Tibial artery (tissue), 4 donors: ENCODE data around the gene EPHB2.

Experiments used
- DNase-seq, 2 donors: peaks; one replicate each; pipeline ENCODE4 v3.0.0-alpha.2; 2019
- H3K27ac ChIP-seq, 2 donors: fragments of 200-600 bp; sonication (generic) in 1 of 2; 1 replicate in 1 of 2; 2 replicates in 1 of 2; pipeline ENCODE4 v1.5.1; 2018 to 2019; ENCODE audit warnings: mild to moderate bottlenecking in 1 of 2
- H3K27me3 ChIP-seq, 2 donors: fragments of 200-600 bp; sonication (generic) in 1 of 2; one replicate each; pipeline versions ENCODE4 v1.5.1 to v1.6.0; 2016 to 2019
- H3K36me3 ChIP-seq, 3 donors: fragments of 200-600 bp; sonication (generic) in 2 of 3; one replicate each; pipeline ENCODE4 v1.5.1; 2016 to 2019; ENCODE audit warnings: mild to moderate bottlenecking in 2 of 3
- H3K4me1 ChIP-seq, 4 donors: fragments of 200-600 bp; sonication (generic) in 2 of 4; 1 replicate in 3 of 4; 2 replicates in 1 of 4; pipeline ENCODE4 v1.5.1; 2016 to 2019
- H3K4me3 ChIP-seq, 2 donors: fragments of 200-600 bp; sonication (generic) in 1 of 2; 1 replicate in 1 of 2; 2 replicates in 1 of 2; pipeline ENCODE4 v1.5.1; 2018 to 2019; ENCODE audit warnings: mild to moderate bottlenecking in 2 of 2
- H3K9me3 ChIP-seq, 3 donors: fragments of 200-600 bp; sonication (generic) in 1 of 3; one replicate each; pipeline ENCODE4 v1.5.1; 2016 to 2019
- intact Hi-C: fragments of 100-400 bp; cut with DNase I; formaldehyde crosslinking; loops from one replicate; pipeline ENCODE4 v1.15.0; 2023; ENCODE audit warnings: low total_unique reads
- TF ChIP-seq, protein P1 (sequence below), 2 experiments: fragments of 200-600 bp in 1 of 2; fragments of 450-650 bp in 1 of 2; IDR thresholded peaks; one replicate each; pipeline ENCODE4 v1.5.1; 2017 to 2019; ENCODE audit warnings: antibody characterized with exemption in 2 of 2, mild to moderate bottlenecking in 1 of 2, moderate library complexity in 1 of 2

The EPHB2 gene

GRCh38 chr1:22883406-22883805, 172.8 kb downstream of the EPHB2 start:
- peaks cover 0 to 28% of the 10 kb centered on the region in 2 donors for H3K27me3 ChIP-seq
- no peak for DNase-seq
- H3K9me3 ChIP-seq, result no peaks in the 10 kb centered on the region
- TF ChIP-seq, protein P1, sequence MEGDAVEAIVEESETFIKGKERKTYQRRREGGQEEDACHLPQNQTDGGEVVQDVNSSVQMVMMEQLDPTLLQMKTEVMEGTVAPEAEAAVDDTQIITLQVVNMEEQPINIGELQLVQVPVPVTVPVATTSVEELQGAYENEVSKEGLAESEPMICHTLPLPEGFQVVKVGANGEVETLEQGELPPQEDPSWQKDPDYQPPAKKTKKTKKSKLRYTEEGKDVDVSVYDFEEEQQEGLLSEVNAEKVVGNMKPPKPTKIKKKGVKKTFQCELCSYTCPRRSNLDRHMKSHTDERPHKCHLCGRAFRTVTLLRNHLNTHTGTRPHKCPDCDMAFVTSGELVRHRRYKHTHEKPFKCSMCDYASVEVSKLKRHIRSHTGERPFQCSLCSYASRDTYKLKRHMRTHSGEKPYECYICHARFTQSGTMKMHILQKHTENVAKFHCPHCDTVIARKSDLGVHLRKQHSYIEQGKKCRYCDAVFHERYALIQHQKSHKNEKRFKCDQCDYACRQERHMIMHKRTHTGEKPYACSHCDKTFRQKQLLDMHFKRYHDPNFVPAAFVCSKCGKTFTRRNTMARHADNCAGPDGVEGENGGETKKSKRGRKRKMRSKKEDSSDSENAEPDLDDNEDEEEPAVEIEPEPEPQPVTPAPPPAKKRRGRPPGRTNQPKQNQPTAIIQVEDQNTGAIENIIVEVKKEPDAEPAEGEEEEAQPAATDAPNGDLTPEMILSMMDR (IDR thresholded peaks at IDR 0.05), result no peak
- no peak overlapping the region for H3K4me3 ChIP-seq
- H3K27ac ChIP-seq, result no peak overlapping the region
- no peaks in the 10 kb centered on the region for H3K36me3 ChIP-seq
- H3K4me1 ChIP-seq, result no peaks in the 10 kb centered on the region
- intact Hi-C loops, result loop anchor here (10.0 kb wide), 1 partner anchor 179 kb away; no protein-coding TSS in a partner anchor

DNA sequence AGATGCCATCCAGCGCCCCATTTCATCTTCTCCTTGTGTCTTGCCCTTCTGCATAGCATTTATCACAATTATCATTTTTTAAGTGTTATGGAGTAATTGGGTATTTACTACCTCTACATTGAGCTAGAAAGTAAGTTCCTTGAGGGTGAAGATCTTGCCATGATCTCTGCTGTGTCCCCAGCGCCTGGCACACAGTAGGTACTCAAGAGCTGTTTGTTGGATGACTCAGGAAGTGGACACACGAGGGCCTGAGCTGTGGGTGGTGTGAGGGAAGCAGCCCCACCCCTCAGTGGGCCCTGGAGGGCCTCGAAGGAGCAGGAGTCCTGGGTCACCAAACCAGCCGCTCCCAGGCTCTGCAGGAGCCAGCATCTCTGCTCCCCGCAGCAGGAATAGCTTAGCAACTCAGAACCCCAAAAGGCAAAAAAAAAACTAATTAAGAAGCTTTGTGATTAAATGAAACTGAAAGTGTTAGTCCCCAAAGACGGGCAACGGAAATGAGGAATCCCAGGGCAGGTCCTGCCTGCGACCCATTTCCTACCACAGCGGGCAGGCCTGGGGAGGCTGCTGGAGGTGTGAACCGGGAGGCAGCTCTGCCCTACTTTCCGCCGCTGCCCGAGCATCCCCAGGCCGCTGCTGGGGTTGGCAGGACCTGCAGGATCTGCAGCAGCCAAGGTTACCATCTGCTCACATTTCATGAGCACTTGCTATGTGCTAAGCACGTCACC, 174.3 kb downstream of the EPHB2 start:
- H3K27ac ChIP-seq, result no peak overlapping the region

DNA sequence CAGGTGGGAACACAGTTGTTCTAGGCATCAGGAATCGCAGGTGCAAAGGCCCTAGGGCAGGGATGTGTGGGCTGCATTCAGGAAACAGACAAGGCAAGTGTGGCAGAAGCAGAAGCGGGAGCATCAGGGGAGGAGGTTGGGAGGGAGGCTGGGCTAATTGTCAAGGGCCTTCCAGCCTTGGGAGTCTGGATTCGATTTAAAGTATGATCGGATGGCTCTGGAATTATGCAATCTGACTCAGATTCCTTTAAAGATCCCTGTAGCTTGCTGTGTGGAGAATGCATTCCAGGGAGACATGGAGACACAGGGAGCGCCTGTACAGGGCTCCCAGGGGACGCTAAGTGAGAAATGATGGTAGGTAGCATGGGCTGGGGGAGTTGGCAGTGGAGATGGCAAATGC, 175.6 kb downstream of the EPHB2 start:
- H3K27me3 ChIP-seq, result peaks cover 0 to 23% of the 10 kb centered on the region in 2 donors
- no peak for DNase-seq
- H3K9me3 ChIP-seq, result no peaks in the 10 kb centered on the region
- no peak overlapping the region for H3K27ac ChIP-seq
- TF ChIP-seq, protein P1 (IDR thresholded peaks at IDR 0.05), result no peak
- intact Hi-C loops, result loop anchor here (10.0 kb wide), 1 partner anchor 181 kb away; no protein-coding TSS in a partner anchor
- no peak overlapping the region for H3K4me3 ChIP-seq
- no peaks in the 10 kb centered on the region for H3K36me3 ChIP-seq
- no peaks in the 10 kb centered on the region for H3K4me1 ChIP-seq

More for the DNA sequence above, 174.3 kb downstream of the EPHB2 start:
- H3K9me3 ChIP-seq, result no peaks in the 10 kb centered on the region
- DNase-seq, result no peak
- intact Hi-C loops, result loop anchor here (10.0 kb wide), 1 partner anchor 180 kb away; no protein-coding TSS in a partner anchor
- no peaks in the 10 kb centered on the region for H3K4me1 ChIP-seq
- H3K27me3 ChIP-seq, result peaks cover 0 to 20% of the 10 kb centered on the region in 2 donors
- H3K36me3 ChIP-seq, result no peaks in the 10 kb centered on the region
- no peak overlapping the region for H3K4me3 ChIP-seq
- TF ChIP-seq, protein P1 (IDR thresholded peaks at IDR 0.05), result no peak

DNA sequence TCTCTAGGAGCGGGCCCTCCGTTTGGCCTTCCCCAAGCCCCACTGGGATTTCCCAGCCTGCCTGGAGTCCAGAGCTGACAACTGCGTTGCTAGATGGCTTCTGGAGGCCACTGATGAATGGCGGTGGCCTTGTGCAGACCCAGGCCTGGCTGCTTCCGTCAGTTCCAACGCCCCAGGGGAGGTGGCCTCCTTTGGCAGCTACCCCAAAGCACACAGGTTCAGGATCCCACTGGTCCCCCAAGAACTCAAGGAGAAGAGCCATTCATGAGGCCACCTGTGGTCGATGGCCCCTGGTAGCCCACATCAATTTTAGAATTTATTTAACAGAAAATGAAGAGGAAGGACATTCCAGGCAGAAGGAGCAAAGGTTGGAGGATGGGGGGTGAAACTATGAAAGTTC, 176.9 kb downstream of the EPHB2 start:
- Histone ChIP-seq H3K36me3 (no peaks in the 10 kb centered on the region), H3K27ac (no peak overlapping the region), H3K4me1 (no peaks in the 10 kb centered on the region), H3K4me3 (no peak overlapping the region), H3K27me3 (peaks cover 0 to 17% of the 10 kb centered on the region in 2 donors), H3K9me3 (no peaks in the 10 kb centered on the region)
- intact Hi-C loops, result loop anchor here (10.0 kb wide), 1 partner anchor 183 kb away; no protein-coding TSS in a partner anchor
- no peak for DNase-seq
- TF ChIP-seq, protein P1 (IDR thresholded peaks at IDR 0.05), result no peak

GRCh38 chr1:22888320-22889075, 177.9 kb downstream of the EPHB2 start:
- TF ChIP-seq, protein P1 (IDR thresholded peaks at IDR 0.05), result no peak
- Histone ChIP-seq H3K27ac (no peak overlapping the region), H3K27me3 (peaks cover 0 to 17% of the 10 kb centered on the region in 2 donors), H3K36me3 (no peaks in the 10 kb centered on the region), H3K4me1 (no peaks in the 10 kb centered on the region), H3K4me3 (no peak overlapping the region), H3K9me3 (no peaks in the 10 kb centered on the region)
- DNase-seq, result no peak
- intact Hi-C loops, result loop anchor here (10.0 kb wide), 1 partner anchor 184 kb away; no protein-coding TSS in a partner anchor
